Liver (tissue), 9 donors: ENCODE measurements around the gene SNAPC4. TPM values are rescaled to one million over a fixed set of nuclear protein-coding genes. Genes with fewer than 3 reads are reported as not detected.

ENCODE experiments used
- DNase-seq: peaks from one replicate; pipeline ENCODE4 v3.0.0-alpha.2; 2017; ENCODE audit warnings: low spot score
- H3K27ac ChIP-seq, 2 donors: one replicate each; pipeline ENCODE4 v1.7.0; 2013; ENCODE audit warnings: inconsistent platforms in 2 of 2, low read length in 2 of 2, control low read depth in 1 of 2, low read depth in 1 of 2, mild to moderate bottlenecking in 1 of 2
- H3K27me3 ChIP-seq, 4 donors: one replicate each; pipeline versions ENCODE4 v1.6.1 to v1.7.0; 2013; ENCODE audit warnings: low read length in 3 of 4, inconsistent platforms in 1 of 4, mild to moderate bottlenecking in 1 of 4, moderate library complexity in 1 of 4; ENCODE audit not compliant: control insufficient read depth in 4 of 4, insufficient read depth in 4 of 4
- H3K36me3 ChIP-seq, 4 donors: one replicate each; pipeline versions ENCODE4 v1.6.1 to v1.7.0; 2013; ENCODE audit warnings: low read length in 3 of 4, mild to moderate bottlenecking in 3 of 4, low read depth in 1 of 4, moderate library complexity in 1 of 4; ENCODE audit not compliant: control insufficient read depth in 4 of 4, insufficient read depth in 3 of 4
- H3K4me1 ChIP-seq, 4 donors: one replicate each; pipeline versions ENCODE4 v1.6.1 to v1.7.0; 2013; ENCODE audit warnings: low read length in 3 of 4, mild to moderate bottlenecking in 3 of 4, moderate library complexity in 1 of 4; ENCODE audit not compliant: control insufficient read depth in 4 of 4, insufficient read depth in 4 of 4
- H3K4me3 ChIP-seq, 3 donors: one replicate each; pipeline versions ENCODE4 v1.6.1 to v1.7.0; 2013; ENCODE audit warnings: low read length in 3 of 3, control low read depth in 1 of 3, low read depth in 1 of 3, mild to moderate bottlenecking in 1 of 3
- H3K9ac ChIP-seq, 2 donors: one replicate each; pipeline ENCODE4 v1.7.0; 2013; ENCODE audit warnings: low read length in 2 of 2, mild to moderate bottlenecking in 2 of 2, moderate library complexity in 2 of 2, control low read depth in 1 of 2, low read depth in 1 of 2
- H3K9me3 ChIP-seq, 4 donors: one replicate each; pipeline versions ENCODE4 v1.6.1 to v1.7.0; 2013; ENCODE audit warnings: low read length in 3 of 4; ENCODE audit not compliant: control insufficient read depth in 4 of 4
- ATF3 ChIP-seq: IDR thresholded peaks from 2 replicates; pipeline ENCODE4 v1.6.1; 2016; ENCODE audit warnings: antibody characterized with exemption
- EGR1 ChIP-seq, 2 donors: IDR thresholded peaks; 2 replicates each; pipeline ENCODE4 v1.6.1; 2016 to 2018; ENCODE audit warnings: antibody characterized with exemption in 2 of 2, low read depth in 2 of 2
- FOXA1 ChIP-seq: IDR thresholded peaks from 2 replicates; pipeline ENCODE4 v1.6.1; 2016; ENCODE audit warnings: antibody characterized with exemption
- FOXA2 ChIP-seq: IDR thresholded peaks from 2 replicates; pipeline ENCODE4 v1.6.1; 2016; ENCODE audit warnings: antibody characterized with exemption
- GABPA ChIP-seq, 2 donors: IDR thresholded peaks in 1 of 2; conservative IDR thresholded peaks in 1 of 2; 2 replicates each; pipeline ENCODE4 v1.6.1; 2016; ENCODE audit warnings: antibody characterized with exemption in 2 of 2, mild to moderate bottlenecking in 1 of 2, moderate library complexity in 1 of 2
- HNF4A ChIP-seq, 2 donors: conservative IDR thresholded peaks; 2 replicates each; pipeline ENCODE4 v1.6.1; 2016; ENCODE audit warnings: antibody characterized with exemption in 2 of 2, mild to moderate bottlenecking in 2 of 2
- HNF4G ChIP-seq: IDR thresholded peaks from 2 replicates; pipeline ENCODE4 v1.6.1; 2016; ENCODE audit warnings: antibody characterized with exemption
- JUND ChIP-seq, 2 donors: IDR thresholded peaks; 2 replicates each; pipeline ENCODE4 v1.6.1; 2016; ENCODE audit warnings: antibody characterized with exemption in 2 of 2
- MAX ChIP-seq: IDR thresholded peaks from 2 replicates; pipeline ENCODE4 v1.6.1; 2016; ENCODE audit warnings: antibody characterized with exemption
- NR2F2 ChIP-seq: IDR thresholded peaks from 2 replicates; pipeline ENCODE4 v1.6.1; 2016; ENCODE audit warnings: antibody characterized with exemption
- RAD21 ChIP-seq, 2 donors: IDR thresholded peaks; 2 replicates each; pipeline ENCODE4 v1.6.1; 2016; ENCODE audit warnings: antibody characterized with exemption in 2 of 2, mild to moderate bottlenecking in 2 of 2
- RXRA ChIP-seq, 2 donors: IDR thresholded peaks; 2 replicates each; pipeline ENCODE4 v1.6.1; 2017 to 2018; ENCODE audit warnings: antibody characterized with exemption in 2 of 2, mild to moderate bottlenecking in 1 of 2
- SP1 ChIP-seq: IDR thresholded peaks from 2 replicates; pipeline ENCODE4 v1.6.1; 2018; ENCODE audit warnings: antibody characterized with exemption, mild to moderate bottlenecking
- TAF1 ChIP-seq: conservative IDR thresholded peaks from 2 replicates; pipeline ENCODE4 v1.6.1; 2016; ENCODE audit warnings: antibody characterized with exemption, mild to moderate bottlenecking
- YY1 ChIP-seq: IDR thresholded peaks from 2 replicates; pipeline ENCODE4 v1.6.1; 2016; ENCODE audit warnings: antibody characterized with exemption, mild to moderate bottlenecking
- ZBTB33 ChIP-seq: IDR thresholded peaks from 2 replicates; pipeline ENCODE4 v1.6.1; 2016; ENCODE audit warnings: antibody characterized with exemption
- WGBS: extraction: QIAGEN DNeasy Blood & Tissue Kit; methylation state at CpG from one replicate; pipeline ENCODE4 v1.1.7; 2013; 5-methylcytosine and 5-hydroxymethylcytosine counted together
- polyA plus RNA-seq, 2 donors: library from polyadenylated mRNA; stranded (reverse) in 1 of 2; unstranded in 1 of 2; fragments of 200-250 nt in 1 of 2; fragments of >200 nt in 1 of 2; fragmentation: Nextera tagmentation in 1 of 2; extraction: Ambion mirVana in 1 of 2; gene quantifications; one replicate each; pipeline versions ENCODE4 v1.2.1 to v1.2.3, GENCODE V29; 2013 to 2015
- total RNA-seq, 2 donors: library from RNA; depleted of rRNA; stranded (reverse); fragments of >200 nt; gene quantifications; one replicate each; pipeline ENCODE4 v1.2.3, GENCODE V29; 2014
- TF ChIP-seq, protein P1 (sequence below): fragments of 150-350 bp; IDR thresholded peaks from 2 replicates; pipeline ENCODE4 v1.5.1; 2017; ENCODE audit warnings: improper control_type of control experiment, low read depth, low read length; ENCODE audit not compliant: missing input control
- TF ChIP-seq, protein P2 (sequence below): IDR thresholded peaks from 2 replicates; pipeline ENCODE4 v1.6.1; 2016; ENCODE audit warnings: antibody characterized with exemption, mild to moderate bottlenecking
- donor health status: healthy.
- donor health status: healthy.
- donor health status: healthy.
- donor health status: healthy.
- donor health status: healthy.

The SNAPC4 gene
- total and polyA plus RNA-seq, 4 donors = 0.75 to 4.2 (median 3.1) TPM

DNA sequence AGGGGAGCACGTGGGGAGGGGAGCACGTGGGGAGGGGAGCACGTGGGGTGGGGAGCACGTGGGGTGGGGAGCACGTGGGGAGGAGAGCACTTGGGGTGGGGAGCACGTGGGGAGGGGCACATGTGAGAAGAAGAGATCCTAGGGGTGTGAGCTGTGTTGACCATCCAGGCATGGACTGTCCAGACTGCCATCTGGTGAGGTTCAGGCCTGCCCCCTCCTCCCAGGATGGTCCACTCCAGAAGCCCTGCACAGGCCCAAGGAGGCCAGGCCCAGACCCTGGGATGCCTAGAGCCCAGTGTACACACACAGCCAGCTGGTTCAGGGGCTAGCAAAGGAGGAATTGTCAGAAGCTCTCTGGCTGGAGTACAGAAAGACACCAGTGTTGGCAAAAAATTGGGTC is 2.3 kb downstream of the SNAPC4 start:
- H3K9me3 ChIP-seq = no peaks in the 10 kb centered on the region
- no peak overlapping the region for H3K27ac ChIP-seq
- H3K27me3 ChIP-seq = no peaks in the 10 kb centered on the region
- peaks cover 10 to 53% (median 38%) of the 10 kb centered on the region in 4 donors for H3K4me1 ChIP-seq
- 83% methylated on average over 6 of the region's 6 CpGs for WGBS
- no peak for DNase-seq
- peaks cover 0 to 30% (median 13%) of the 10 kb centered on the region in 4 donors for H3K36me3 ChIP-seq
- H3K4me3 ChIP-seq = no peak overlapping the region
- H3K9ac ChIP-seq = no peak overlapping the region
- no peak for TF ChIP-seq RAD21 (IDR thresholded peaks at IDR 0.05)
- TF ChIP-seq, protein P1, sequence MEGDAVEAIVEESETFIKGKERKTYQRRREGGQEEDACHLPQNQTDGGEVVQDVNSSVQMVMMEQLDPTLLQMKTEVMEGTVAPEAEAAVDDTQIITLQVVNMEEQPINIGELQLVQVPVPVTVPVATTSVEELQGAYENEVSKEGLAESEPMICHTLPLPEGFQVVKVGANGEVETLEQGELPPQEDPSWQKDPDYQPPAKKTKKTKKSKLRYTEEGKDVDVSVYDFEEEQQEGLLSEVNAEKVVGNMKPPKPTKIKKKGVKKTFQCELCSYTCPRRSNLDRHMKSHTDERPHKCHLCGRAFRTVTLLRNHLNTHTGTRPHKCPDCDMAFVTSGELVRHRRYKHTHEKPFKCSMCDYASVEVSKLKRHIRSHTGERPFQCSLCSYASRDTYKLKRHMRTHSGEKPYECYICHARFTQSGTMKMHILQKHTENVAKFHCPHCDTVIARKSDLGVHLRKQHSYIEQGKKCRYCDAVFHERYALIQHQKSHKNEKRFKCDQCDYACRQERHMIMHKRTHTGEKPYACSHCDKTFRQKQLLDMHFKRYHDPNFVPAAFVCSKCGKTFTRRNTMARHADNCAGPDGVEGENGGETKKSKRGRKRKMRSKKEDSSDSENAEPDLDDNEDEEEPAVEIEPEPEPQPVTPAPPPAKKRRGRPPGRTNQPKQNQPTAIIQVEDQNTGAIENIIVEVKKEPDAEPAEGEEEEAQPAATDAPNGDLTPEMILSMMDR = no peak
- TF ChIP-seq FOXA1 = no peak
- no peak for TF ChIP-seq GABPA (IDR thresholded peaks at IDR 0.05 in 1 of 2, conservative IDR thresholded peaks at IDR 0.05 in 1 of 2)
- no peak for TF ChIP-seq NR2F2
- no peak for TF ChIP-seq ATF3
- no peak for TF ChIP-seq FOXA2
- no peak for TF ChIP-seq HNF4G
- no peak for TF ChIP-seq YY1
- no peak for TF ChIP-seq JUND (IDR thresholded peaks at IDR 0.05)
- TF ChIP-seq, protein P2, sequence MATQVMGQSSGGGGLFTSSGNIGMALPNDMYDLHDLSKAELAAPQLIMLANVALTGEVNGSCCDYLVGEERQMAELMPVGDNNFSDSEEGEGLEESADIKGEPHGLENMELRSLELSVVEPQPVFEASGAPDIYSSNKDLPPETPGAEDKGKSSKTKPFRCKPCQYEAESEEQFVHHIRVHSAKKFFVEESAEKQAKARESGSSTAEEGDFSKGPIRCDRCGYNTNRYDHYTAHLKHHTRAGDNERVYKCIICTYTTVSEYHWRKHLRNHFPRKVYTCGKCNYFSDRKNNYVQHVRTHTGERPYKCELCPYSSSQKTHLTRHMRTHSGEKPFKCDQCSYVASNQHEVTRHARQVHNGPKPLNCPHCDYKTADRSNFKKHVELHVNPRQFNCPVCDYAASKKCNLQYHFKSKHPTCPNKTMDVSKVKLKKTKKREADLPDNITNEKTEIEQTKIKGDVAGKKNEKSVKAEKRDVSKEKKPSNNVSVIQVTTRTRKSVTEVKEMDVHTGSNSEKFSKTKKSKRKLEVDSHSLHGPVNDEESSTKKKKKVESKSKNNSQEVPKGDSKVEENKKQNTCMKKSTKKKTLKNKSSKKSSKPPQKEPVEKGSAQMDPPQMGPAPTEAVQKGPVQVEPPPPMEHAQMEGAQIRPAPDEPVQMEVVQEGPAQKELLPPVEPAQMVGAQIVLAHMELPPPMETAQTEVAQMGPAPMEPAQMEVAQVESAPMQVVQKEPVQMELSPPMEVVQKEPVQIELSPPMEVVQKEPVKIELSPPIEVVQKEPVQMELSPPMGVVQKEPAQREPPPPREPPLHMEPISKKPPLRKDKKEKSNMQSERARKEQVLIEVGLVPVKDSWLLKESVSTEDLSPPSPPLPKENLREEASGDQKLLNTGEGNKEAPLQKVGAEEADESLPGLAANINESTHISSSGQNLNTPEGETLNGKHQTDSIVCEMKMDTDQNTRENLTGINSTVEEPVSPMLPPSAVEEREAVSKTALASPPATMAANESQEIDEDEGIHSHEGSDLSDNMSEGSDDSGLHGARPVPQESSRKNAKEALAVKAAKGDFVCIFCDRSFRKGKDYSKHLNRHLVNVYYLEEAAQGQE = no peak
- no peak for TF ChIP-seq MAX
- no peak for TF ChIP-seq RXRA (IDR thresholded peaks at IDR 0.05)
- TF ChIP-seq ZBTB33 = no peak
- no peak for TF ChIP-seq TAF1
- no peak for TF ChIP-seq HNF4A (conservative IDR thresholded peaks at IDR 0.05)
- no peak for TF ChIP-seq SP1
- no peak for TF ChIP-seq EGR1 (IDR thresholded peaks at IDR 0.05; ENCODE audit: low read depth in 2 of 2)
